Measurements from ENCODE around the gene PRKCH.

The PRKCH gene
- long read RNA-seq, result 0 reads

DNA sequence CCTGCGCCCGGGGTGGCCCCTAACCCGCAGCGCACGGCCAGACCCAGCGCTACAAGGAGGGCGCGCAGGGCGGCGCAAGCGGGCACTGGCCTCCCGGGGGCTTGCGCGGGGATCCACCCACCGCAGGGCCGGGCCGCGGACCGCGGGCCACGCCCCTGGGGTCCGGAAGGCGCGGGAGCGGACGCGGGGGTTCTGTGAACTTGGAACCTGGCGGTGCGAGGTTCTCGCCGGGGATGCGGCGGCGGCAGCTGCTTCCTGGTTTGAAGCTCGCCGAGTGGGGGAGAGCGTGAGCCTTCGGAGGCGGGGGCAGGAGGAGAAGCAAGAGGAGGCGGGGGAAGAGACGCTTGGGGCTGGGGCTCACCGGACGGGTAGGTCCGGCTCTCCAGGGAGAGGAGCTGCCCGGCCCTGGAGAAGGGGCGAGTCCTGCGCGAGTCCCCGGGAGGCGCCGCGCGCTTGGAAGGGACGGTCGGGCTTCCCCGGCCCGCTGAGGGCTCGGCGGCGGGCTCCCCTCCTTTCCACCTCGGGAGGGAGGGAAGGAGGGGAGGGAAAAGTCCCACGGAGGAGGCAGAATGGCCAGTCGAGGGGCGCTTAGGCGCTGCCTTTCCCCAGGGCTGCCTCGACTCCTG, at the start of gene PRKCH:
PRKCH (plus strand) TSS at position 195 of the 626 bp plus-strand sequence. CDS start 523 bp downstream, outside the sequence.
- Histone ChIP-seq H3K4me3 (replicated peaks; ENCODE audit: insufficient read depth, low read length) (peak within 1 kb of the TSS; percentile 63), H3K27ac (replicated peaks) (no peak within 1 kb of the TSS), H3K27me3 (ENCODE audit: insufficient read depth, poor library complexity, severe bottlenecking) (peaks cover 36% of the 10 kb centered on the region)
- no peak for TF ChIP-seq GABPA (IDR thresholded peaks at IDR 0.05; ENCODE audit: low read depth)
- TF ChIP-seq, protein P1, sequence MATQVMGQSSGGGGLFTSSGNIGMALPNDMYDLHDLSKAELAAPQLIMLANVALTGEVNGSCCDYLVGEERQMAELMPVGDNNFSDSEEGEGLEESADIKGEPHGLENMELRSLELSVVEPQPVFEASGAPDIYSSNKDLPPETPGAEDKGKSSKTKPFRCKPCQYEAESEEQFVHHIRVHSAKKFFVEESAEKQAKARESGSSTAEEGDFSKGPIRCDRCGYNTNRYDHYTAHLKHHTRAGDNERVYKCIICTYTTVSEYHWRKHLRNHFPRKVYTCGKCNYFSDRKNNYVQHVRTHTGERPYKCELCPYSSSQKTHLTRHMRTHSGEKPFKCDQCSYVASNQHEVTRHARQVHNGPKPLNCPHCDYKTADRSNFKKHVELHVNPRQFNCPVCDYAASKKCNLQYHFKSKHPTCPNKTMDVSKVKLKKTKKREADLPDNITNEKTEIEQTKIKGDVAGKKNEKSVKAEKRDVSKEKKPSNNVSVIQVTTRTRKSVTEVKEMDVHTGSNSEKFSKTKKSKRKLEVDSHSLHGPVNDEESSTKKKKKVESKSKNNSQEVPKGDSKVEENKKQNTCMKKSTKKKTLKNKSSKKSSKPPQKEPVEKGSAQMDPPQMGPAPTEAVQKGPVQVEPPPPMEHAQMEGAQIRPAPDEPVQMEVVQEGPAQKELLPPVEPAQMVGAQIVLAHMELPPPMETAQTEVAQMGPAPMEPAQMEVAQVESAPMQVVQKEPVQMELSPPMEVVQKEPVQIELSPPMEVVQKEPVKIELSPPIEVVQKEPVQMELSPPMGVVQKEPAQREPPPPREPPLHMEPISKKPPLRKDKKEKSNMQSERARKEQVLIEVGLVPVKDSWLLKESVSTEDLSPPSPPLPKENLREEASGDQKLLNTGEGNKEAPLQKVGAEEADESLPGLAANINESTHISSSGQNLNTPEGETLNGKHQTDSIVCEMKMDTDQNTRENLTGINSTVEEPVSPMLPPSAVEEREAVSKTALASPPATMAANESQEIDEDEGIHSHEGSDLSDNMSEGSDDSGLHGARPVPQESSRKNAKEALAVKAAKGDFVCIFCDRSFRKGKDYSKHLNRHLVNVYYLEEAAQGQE (IDR thresholded peaks at IDR 0.05; ENCODE audit: insufficient replicate concordance, low read depth), result no peak
- TF ChIP-seq, protein P2, sequence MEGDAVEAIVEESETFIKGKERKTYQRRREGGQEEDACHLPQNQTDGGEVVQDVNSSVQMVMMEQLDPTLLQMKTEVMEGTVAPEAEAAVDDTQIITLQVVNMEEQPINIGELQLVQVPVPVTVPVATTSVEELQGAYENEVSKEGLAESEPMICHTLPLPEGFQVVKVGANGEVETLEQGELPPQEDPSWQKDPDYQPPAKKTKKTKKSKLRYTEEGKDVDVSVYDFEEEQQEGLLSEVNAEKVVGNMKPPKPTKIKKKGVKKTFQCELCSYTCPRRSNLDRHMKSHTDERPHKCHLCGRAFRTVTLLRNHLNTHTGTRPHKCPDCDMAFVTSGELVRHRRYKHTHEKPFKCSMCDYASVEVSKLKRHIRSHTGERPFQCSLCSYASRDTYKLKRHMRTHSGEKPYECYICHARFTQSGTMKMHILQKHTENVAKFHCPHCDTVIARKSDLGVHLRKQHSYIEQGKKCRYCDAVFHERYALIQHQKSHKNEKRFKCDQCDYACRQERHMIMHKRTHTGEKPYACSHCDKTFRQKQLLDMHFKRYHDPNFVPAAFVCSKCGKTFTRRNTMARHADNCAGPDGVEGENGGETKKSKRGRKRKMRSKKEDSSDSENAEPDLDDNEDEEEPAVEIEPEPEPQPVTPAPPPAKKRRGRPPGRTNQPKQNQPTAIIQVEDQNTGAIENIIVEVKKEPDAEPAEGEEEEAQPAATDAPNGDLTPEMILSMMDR (IDR thresholded peaks at IDR 0.05; ENCODE audit: insufficient read depth, low read length), result no peak
- TF ChIP-seq POLR2AphosphoS5 (IDR thresholded peaks at IDR 0.05; ENCODE audit: low read depth), result no peak
- TF ChIP-seq SPI1 (IDR thresholded peaks at IDR 0.05; ENCODE audit: borderline replicate concordance, low read depth), result no peak
- peak; percentile 51 to 60 for DNase-seq (ENCODE audit: low read depth in 1 of 2, low spot score in 1 of 2)

DNA sequence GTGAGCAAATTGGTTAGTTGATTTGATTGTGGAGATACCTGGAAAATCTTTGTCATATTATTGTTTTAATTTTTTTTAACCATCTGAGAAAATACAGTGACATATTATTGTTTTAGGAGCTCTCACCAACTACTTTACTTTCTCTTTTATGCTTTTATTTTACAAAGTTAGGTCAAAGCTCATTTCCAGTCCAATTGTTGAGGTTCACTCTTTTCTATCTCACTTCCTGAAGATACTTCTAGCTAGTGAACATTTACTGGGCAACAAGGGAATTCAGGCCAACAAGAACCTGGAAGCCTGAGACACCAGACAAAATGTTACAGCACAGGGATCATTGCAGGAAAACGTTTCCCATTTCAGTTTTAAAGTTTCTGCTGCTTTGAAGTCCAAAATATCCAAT, 44.1 kb upstream of the PRKCH start:
- H3K27ac ChIP-seq (replicated peaks), result no peak overlapping the region
- TF ChIP-seq SPI1 (IDR thresholded peaks at IDR 0.05; ENCODE audit: borderline replicate concordance, low read depth) (no peak), GABPA (IDR thresholded peaks at IDR 0.05; ENCODE audit: low read depth) (no peak), POLR2AphosphoS5 (IDR thresholded peaks at IDR 0.05; ENCODE audit: low read depth) (no peak)
- TF ChIP-seq, protein P1 (IDR thresholded peaks at IDR 0.05; ENCODE audit: insufficient replicate concordance, low read depth), result no peak
- TF ChIP-seq, protein P2 (IDR thresholded peaks at IDR 0.05; ENCODE audit: insufficient read depth, low read length), result no peak
- DNase-seq (ENCODE audit: low read depth in 1 of 2, low spot score in 1 of 2), result no peak
- no peak overlapping the region for H3K4me3 ChIP-seq (replicated peaks; ENCODE audit: insufficient read depth, low read length)
- peaks cover 34% of the 10 kb centered on the region for H3K27me3 ChIP-seq (ENCODE audit: insufficient read depth, poor library complexity, severe bottlenecking)

DNA sequence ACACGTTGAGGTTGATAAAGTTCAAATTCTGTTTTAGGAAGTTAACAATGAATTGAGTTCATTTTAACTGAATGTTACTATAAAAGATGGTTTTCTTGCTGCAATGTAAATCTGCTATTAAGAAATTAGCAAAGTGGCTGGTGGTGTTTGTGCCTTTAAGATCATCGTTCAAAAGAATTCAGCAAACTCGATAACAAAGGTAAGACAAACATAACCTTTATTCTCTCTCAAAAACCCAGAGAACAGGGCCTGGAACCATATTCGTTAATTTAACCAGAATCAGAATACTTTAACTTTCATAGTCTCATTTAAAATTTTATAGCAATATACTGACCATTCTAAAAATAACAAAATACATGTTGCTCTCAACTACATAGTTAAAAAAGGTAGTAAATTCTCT, 43.6 kb upstream of the PRKCH start:
- no peak for DNase-seq (ENCODE audit: low read depth in 1 of 2, low spot score in 1 of 2)
- peaks cover 39% of the 10 kb centered on the region for H3K27me3 ChIP-seq (ENCODE audit: insufficient read depth, poor library complexity, severe bottlenecking)
- no peak overlapping the region for H3K27ac ChIP-seq (replicated peaks)
- no peak overlapping the region for H3K4me3 ChIP-seq (replicated peaks; ENCODE audit: insufficient read depth, low read length)
- TF ChIP-seq, protein P2 (IDR thresholded peaks at IDR 0.05; ENCODE audit: insufficient read depth, low read length), result no peak
- TF ChIP-seq POLR2AphosphoS5 (IDR thresholded peaks at IDR 0.05; ENCODE audit: low read depth) (no peak), GABPA (IDR thresholded peaks at IDR 0.05; ENCODE audit: low read depth) (no peak), SPI1 (IDR thresholded peaks at IDR 0.05; ENCODE audit: borderline replicate concordance, low read depth) (no peak)
- TF ChIP-seq, protein P1 (IDR thresholded peaks at IDR 0.05; ENCODE audit: insufficient replicate concordance, low read depth), result no peak
